IMR-90 (cell line): Measurements from ENCODE around the gene FLII. TPM values are rescaled to one million over a fixed set of nuclear protein-coding genes. Genes with fewer than 3 reads are reported as not detected.

Source experiments
- ATAC-seq: fragments of 200-7000 bp; cut with Tn5 transposase; 2 replicates; pipeline ENCODE4 v1.9.1; 2020; ENCODE audit warnings: low read depth, mild to moderate bottlenecking, moderate library complexity
- BruUV-seq: library from RNA; stranded (reverse); fragments of 400-500 nt; replicated peaks from 2 replicates; lab custom pipeline; 2021; lab: Mats Ljungman, UMichigan
- CTCF ChIA-PET: fragments of 300-600 bp; formaldehyde crosslinking; extraction: SDS; loops from one replicate; lab custom pipeline; 2021; ENCODE audit warnings: antibody characterized with exemption; lab: Yijun Ruan, JAX
- POLR2A ChIA-PET: fragments of 300-600 bp; sonication (Branson Sonifier 250); formaldehyde crosslinking; loops from one replicate; lab custom pipeline; 2022; ENCODE audit warnings: antibody characterized with exemption; ENCODE audit not compliant: unreplicated experiment; lab: Charles Lee
- DNase-seq: peaks from one replicate; pipeline ENCODE4 v3.0.0; 2013
- H2AFZ ChIP-seq: replicated peaks from 2 replicates; pipeline ENCODE3; 2013; ENCODE audit warnings: low read length, mild to moderate bottlenecking; ENCODE audit not compliant: poor library complexity
- H2AK5ac ChIP-seq: 2 replicates; pipeline ENCODE4 v1.6.1; 2013; ENCODE audit warnings: low read depth, low read length, inconsistent platforms
- H2AK9ac ChIP-seq: replicated peaks from 2 replicates; pipeline ENCODE3; 2013; ENCODE audit warnings: mild to moderate bottlenecking, low read depth, low read length, moderate library complexity; ENCODE audit not compliant: poor library complexity
- H2BK120ac ChIP-seq: 2 replicates; pipeline ENCODE4 v1.6.1; 2013; ENCODE audit warnings: low read depth, low read length, inconsistent platforms
- H2BK15ac ChIP-seq: 3 replicates; pipeline ENCODE4 v1.6.1; 2013; ENCODE audit warnings: low read depth, low read length, inconsistent platforms
- H2BK20ac ChIP-seq: 2 replicates; pipeline ENCODE4 v1.6.1; 2013; ENCODE audit warnings: low read depth, mild to moderate bottlenecking, inconsistent platforms, low read length, moderate library complexity
- H2BK5ac ChIP-seq: 2 replicates; pipeline ENCODE4 v1.6.1; 2013; ENCODE audit warnings: mild to moderate bottlenecking, low read depth, low read length, inconsistent platforms; ENCODE audit not compliant: poor library complexity, severe bottlenecking
- H3K14ac ChIP-seq: replicated peaks from 2 replicates; pipeline ENCODE4 v1.6.1; 2013; ENCODE audit warnings: low read depth, low read length, inconsistent platforms
- H3K18ac ChIP-seq: 2 replicates; pipeline ENCODE4 v1.6.1; 2013; ENCODE audit warnings: low read depth, low read length, control low read depth
- H3K23ac ChIP-seq: 2 replicates; pipeline ENCODE4 v1.6.1; 2013; ENCODE audit warnings: low read depth, low read length, inconsistent platforms
- H3K27ac ChIP-seq: 2 replicates; pipeline ENCODE4 v1.5.1; 2013; ENCODE audit warnings: mild to moderate bottlenecking, control low read depth, low read length; ENCODE audit not compliant: insufficient read depth
- H3K27me3 ChIP-seq: 2 replicates; pipeline ENCODE4 v1.6.1; 2013; ENCODE audit warnings: low read length; ENCODE audit not compliant: control insufficient read depth, insufficient read depth
- H3K36me3 ChIP-seq: 2 replicates; pipeline ENCODE4 v1.6.1; 2013; ENCODE audit warnings: low read length, mixed read lengths; ENCODE audit not compliant: control insufficient read depth, insufficient read depth
- H3K4ac ChIP-seq: 2 replicates; pipeline ENCODE4 v1.6.1; 2013; ENCODE audit warnings: low read depth, low read length, inconsistent platforms
- H3K4me1 ChIP-seq: 2 replicates; pipeline ENCODE4 v1.6.1; 2013; ENCODE audit warnings: low read length, mixed read lengths; ENCODE audit not compliant: control insufficient read depth, insufficient read depth
- H3K4me2 ChIP-seq: 2 replicates; pipeline ENCODE4 v1.6.1; 2013; ENCODE audit warnings: low read depth, mild to moderate bottlenecking, control low read depth, low read length, moderate library complexity
- H3K4me3 ChIP-seq: 2 replicates; pipeline ENCODE4 v1.5.1; 2013; ENCODE audit warnings: low read depth, mild to moderate bottlenecking, control low read depth, low read length, moderate library complexity; ENCODE audit not compliant: insufficient read depth
- H3K56ac ChIP-seq: 2 replicates; pipeline ENCODE4 v1.6.1; 2013; ENCODE audit warnings: low read length, inconsistent platforms; ENCODE audit not compliant: insufficient read depth; ENCODE audit errors: extremely low read depth
- H3K79me1 ChIP-seq, 2 experiments: 2 replicates each; pipeline ENCODE4 v1.6.1; 2013; ENCODE audit warnings: low read length in 2 of 2, inconsistent platforms in 1 of 2, low read depth in 1 of 2
- H3K9ac ChIP-seq: 2 replicates; pipeline ENCODE4 v1.6.1; 2013; ENCODE audit warnings: low read depth, low read length, control low read depth
- H3K9me1 ChIP-seq: 2 replicates; pipeline ENCODE4 v1.6.1; 2013; ENCODE audit warnings: low read length, inconsistent platforms; ENCODE audit not compliant: insufficient read depth
- H3K9me3 ChIP-seq: 2 replicates; pipeline ENCODE4 v1.6.1; 2013; ENCODE audit warnings: low read length; ENCODE audit not compliant: control insufficient read depth, insufficient read depth
- H4K20me1 ChIP-seq: 2 replicates; pipeline ENCODE4 v1.6.1; 2013; ENCODE audit warnings: low read length, inconsistent platforms; ENCODE audit not compliant: insufficient read depth
- H4K5ac ChIP-seq: 2 replicates; pipeline ENCODE4 v1.6.1; 2013; ENCODE audit warnings: mild to moderate bottlenecking, low read depth, low read length, control low read depth
- H4K8ac ChIP-seq, 2 experiments: 2 replicates each; pipeline ENCODE4 v1.6.1; 2013; ENCODE audit warnings: low read depth in 2 of 2, low read length in 2 of 2, control low read depth in 1 of 2, inconsistent platforms in 1 of 2
- H4K91ac ChIP-seq: 2 replicates; pipeline ENCODE4 v1.6.1; 2013; ENCODE audit warnings: low read depth, low read length, inconsistent platforms; ENCODE audit not compliant: insufficient read depth
- BHLHE40 ChIP-seq: fragments of 150-350 bp; IDR thresholded peaks from 2 replicates; pipeline ENCODE4 v1.6.1; 2016; ENCODE audit warnings: mild to moderate bottlenecking, low read depth, low read length
- CEBPB ChIP-seq: IDR thresholded peaks from 2 replicates; pipeline ENCODE4 v1.6.1; 2012; ENCODE audit warnings: low read depth, low read length, improper control_type of control experiment
- MAFK ChIP-seq: IDR thresholded peaks from 2 replicates; pipeline ENCODE4 v1.6.1; 2012; ENCODE audit warnings: low read depth, low read length, improper control_type of control experiment
- MXI1 ChIP-seq: IDR thresholded peaks from 2 replicates; pipeline ENCODE4 v1.6.1; 2012; ENCODE audit warnings: low read depth, mild to moderate bottlenecking, low read length, moderate library complexity, borderline replicate concordance
- NFE2L2 ChIP-seq: fragments of 150-350 bp; IDR thresholded peaks from 2 replicates; pipeline ENCODE4 v1.6.1; 2016; ENCODE audit warnings: low read depth, mild to moderate bottlenecking, low read length
- POLR2A ChIP-seq: IDR thresholded peaks from 2 replicates; pipeline ENCODE4 v1.6.1; 2012; ENCODE audit warnings: mild to moderate bottlenecking, low read depth, low read length
- RAD21 ChIP-seq: IDR thresholded peaks from 2 replicates; pipeline ENCODE4 v1.6.1; 2012; ENCODE audit warnings: low read length, improper control_type of control experiment
- RFX5 ChIP-seq: IDR thresholded peaks from 2 replicates; pipeline ENCODE4 v1.8.0; 2012; ENCODE audit warnings: low read depth, mild to moderate bottlenecking, low read length, moderate library complexity
- WGBS, 2 experiments: methylation state at CpG; one replicate each; pipeline versions ENCODE4 v1.1.5 to v1.1.7; 2013; ENCODE audit warnings: missing lambda C conversion rate in 2 of 2; ENCODE audit not compliant: insufficient read length in 1 of 2; ENCODE audit errors: extremely low coverage in 2 of 2; 5-methylcytosine and 5-hydroxymethylcytosine counted together
- dilution Hi-C: fragments of 300-500 bp; cut with HindIII; formaldehyde crosslinking; loops from one replicate; pipeline ENCODE4 v1.14.3; 2018; ENCODE audit warnings: low sequenced_read_pairs; ENCODE audit not compliant: unreplicated experiment
- in situ Hi-C: fragments of 300-500 bp; cut with MboI; formaldehyde crosslinking; loops from 3 replicates; pipeline ENCODE4 v1.14.3; 2019; ENCODE audit warnings: low sequenced_read_pairs, inconsistent platforms, mixed read lengths
- intact Hi-C: fragments of 100-400 bp; cut with micrococcal nuclease; formaldehyde crosslinking; loops from 2 replicates; pipeline ENCODE4 v1.10.0; 2022
- polyA plus RNA-seq, 3 experiments: library from polyadenylated mRNA; depleted of rRNA; stranded (reverse); fragments of >200 nt; gene quantifications; 2 replicates each; pipeline ENCODE4 v1.2.3, GENCODE V29; 2012; ENCODE audit warnings: low replicate concordance in 1 of 3
- total RNA-seq: library from RNA; depleted of rRNA; stranded (reverse); fragments of >200 nt; gene quantifications from 2 replicates; pipeline ENCODE4 v1.2.3, GENCODE V29; 2012
- TF ChIP-seq, protein P1 (sequence below): fragments of 150-350 bp; IDR thresholded peaks from 2 replicates; pipeline ENCODE4 v1.6.1; 2017; ENCODE audit warnings: mild to moderate bottlenecking, antibody characterized with exemption, low read length, low read depth
- TF ChIP-seq, protein P2 (sequence below): conservative IDR thresholded peaks from 2 replicates; pipeline ENCODE4 v1.5.1; 2012; ENCODE audit warnings: mild to moderate bottlenecking, low read depth, low read length, improper control_type of control experiment
- TF ChIP-seq, protein P3 (sequence below): fragments of 150-350 bp; IDR thresholded peaks from 2 replicates; pipeline ENCODE4 v1.6.1; 2016; ENCODE audit warnings: low read depth, mild to moderate bottlenecking, low read length, moderate library complexity, borderline replicate concordance

FLII gene
- total and polyA plus RNA-seq, 2 of the 4 experiments (the other 2 are of a cell fraction): 263 to 290 TPM

DNA sequence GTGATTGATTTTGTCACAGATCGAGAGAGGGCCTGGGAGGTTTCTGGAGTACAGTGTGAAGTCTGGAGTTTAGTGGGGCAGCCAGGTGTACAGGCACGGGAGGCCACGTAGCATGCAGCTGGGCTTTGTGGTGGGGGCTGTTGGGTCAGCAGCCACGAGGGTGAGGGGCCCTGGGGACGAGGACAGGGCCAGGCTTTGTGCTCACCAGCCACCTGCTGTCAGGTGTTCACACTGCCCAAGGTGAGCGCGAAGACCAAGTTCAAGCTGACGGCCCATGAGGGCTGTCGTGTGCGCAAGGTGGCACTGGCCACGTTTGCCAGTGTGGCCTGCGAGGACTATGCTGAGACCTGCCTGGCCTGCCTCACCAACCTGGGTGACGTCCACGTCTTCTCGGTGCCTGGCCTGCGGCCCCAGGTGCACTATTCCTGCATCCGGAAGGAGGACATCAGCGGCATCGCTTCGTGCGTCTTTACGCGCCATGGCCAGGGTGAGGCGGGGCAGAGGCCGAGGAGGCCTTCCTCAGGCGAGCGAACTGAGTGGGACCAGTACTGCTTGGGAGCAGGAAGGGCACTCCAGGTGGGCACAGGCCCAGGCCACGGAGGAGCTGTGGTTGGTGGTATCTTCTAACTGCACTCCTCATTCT is 17.2 kb downstream of the FLII start:
- Histone ChIP-seq H4K8ac (no peak overlapping the region), H3K4ac (no peak overlapping the region), H3K18ac (no peak overlapping the region), H3K4me2 (no peak overlapping the region), H3K27ac (no peak overlapping the region), H2AK9ac (peak overlapping the region; percentile 72), H2AK5ac (no peak overlapping the region), H3K4me1 (no peaks in the 10 kb centered on the region), H3K9me1 (peaks cover 3% of the 10 kb centered on the region), H2AFZ (peak overlapping the region; percentile 58), H3K23ac (no peak overlapping the region), H3K14ac (no peak overlapping the region), H3K9me3 (no peaks in the 10 kb centered on the region), H3K79me1 (peaks cover 3 to 14% of the 10 kb centered on the region in 2 experiments; a peak in 2 of 4 replicates), H3K36me3 (peaks cover 73% of the 10 kb centered on the region), H2BK20ac (no peak overlapping the region), H2BK120ac (no peak overlapping the region), H2BK5ac (no peak overlapping the region), H3K56ac (no peak overlapping the region), H2BK15ac (no peak overlapping the region), H3K27me3 (no peaks in the 10 kb centered on the region), H4K20me1 (peaks cover 14% of the 10 kb centered on the region), H4K5ac (no peak overlapping the region), H4K91ac (no peak overlapping the region), H3K9ac (no peak overlapping the region), H3K4me3 (no peak overlapping the region)
- in situ Hi-C loops: no loop called here
- BruUV-seq: no TSS peak
- ATAC-seq (no peak), DNase-seq (no peak)
- dilution Hi-C loops: no loop called here
- TF ChIP-seq MAFK (no peak), RAD21 (no peak), BHLHE40 (no peak), POLR2A (no peak), CEBPB (no peak), RFX5 (no peak), NFE2L2 (no peak), MXI1 (no peak)
- TF ChIP-seq, protein P1, sequence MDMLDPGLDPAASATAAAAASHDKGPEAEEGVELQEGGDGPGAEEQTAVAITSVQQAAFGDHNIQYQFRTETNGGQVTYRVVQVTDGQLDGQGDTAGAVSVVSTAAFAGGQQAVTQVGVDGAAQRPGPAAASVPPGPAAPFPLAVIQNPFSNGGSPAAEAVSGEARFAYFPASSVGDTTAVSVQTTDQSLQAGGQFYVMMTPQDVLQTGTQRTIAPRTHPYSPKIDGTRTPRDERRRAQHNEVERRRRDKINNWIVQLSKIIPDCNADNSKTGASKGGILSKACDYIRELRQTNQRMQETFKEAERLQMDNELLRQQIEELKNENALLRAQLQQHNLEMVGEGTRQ: no peak
- TF ChIP-seq, protein P2, sequence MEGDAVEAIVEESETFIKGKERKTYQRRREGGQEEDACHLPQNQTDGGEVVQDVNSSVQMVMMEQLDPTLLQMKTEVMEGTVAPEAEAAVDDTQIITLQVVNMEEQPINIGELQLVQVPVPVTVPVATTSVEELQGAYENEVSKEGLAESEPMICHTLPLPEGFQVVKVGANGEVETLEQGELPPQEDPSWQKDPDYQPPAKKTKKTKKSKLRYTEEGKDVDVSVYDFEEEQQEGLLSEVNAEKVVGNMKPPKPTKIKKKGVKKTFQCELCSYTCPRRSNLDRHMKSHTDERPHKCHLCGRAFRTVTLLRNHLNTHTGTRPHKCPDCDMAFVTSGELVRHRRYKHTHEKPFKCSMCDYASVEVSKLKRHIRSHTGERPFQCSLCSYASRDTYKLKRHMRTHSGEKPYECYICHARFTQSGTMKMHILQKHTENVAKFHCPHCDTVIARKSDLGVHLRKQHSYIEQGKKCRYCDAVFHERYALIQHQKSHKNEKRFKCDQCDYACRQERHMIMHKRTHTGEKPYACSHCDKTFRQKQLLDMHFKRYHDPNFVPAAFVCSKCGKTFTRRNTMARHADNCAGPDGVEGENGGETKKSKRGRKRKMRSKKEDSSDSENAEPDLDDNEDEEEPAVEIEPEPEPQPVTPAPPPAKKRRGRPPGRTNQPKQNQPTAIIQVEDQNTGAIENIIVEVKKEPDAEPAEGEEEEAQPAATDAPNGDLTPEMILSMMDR: no peak
- TF ChIP-seq, protein P3, sequence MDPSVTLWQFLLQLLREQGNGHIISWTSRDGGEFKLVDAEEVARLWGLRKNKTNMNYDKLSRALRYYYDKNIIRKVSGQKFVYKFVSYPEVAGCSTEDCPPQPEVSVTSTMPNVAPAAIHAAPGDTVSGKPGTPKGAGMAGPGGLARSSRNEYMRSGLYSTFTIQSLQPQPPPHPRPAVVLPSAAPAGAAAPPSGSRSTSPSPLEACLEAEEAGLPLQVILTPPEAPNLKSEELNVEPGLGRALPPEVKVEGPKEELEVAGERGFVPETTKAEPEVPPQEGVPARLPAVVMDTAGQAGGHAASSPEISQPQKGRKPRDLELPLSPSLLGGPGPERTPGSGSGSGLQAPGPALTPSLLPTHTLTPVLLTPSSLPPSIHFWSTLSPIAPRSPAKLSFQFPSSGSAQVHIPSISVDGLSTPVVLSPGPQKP: no peak
- CTCF ChIA-PET: no interaction called here
- 83% methylated on average over 14 of the region's 28 CpGs; no CpG with 5 or more reads in 1 of the 2 experiments for WGBS, 2 experiments
- POLR2A ChIA-PET: no interaction called here
- intact Hi-C loops: no loop called here
